CD4-positive, alpha-beta T cell treated with Interleukin-17A for 4 hours (primary cell): ENCODE results near the gene GPR55.
A peak's percentile ranks its signal among the peaks of the same experiment; 100 is the strongest.

ENCODE experiments used
- DNase-seq: peaks from one replicate; pipeline ENCODE4 v3.0.0-alpha.2; 2020; ENCODE audit warnings: mixed read lengths

GPR55 gene

GRCh38 chr2:230933521-230934180, 8.6 kb upstream of the GPR55 start:
- DNase-seq = no peak

- no peak for DNase-seq
Measured at GRCh38 chr2:230932556-230933511, 7.8 kb upstream of the GPR55 start.

DNA sequence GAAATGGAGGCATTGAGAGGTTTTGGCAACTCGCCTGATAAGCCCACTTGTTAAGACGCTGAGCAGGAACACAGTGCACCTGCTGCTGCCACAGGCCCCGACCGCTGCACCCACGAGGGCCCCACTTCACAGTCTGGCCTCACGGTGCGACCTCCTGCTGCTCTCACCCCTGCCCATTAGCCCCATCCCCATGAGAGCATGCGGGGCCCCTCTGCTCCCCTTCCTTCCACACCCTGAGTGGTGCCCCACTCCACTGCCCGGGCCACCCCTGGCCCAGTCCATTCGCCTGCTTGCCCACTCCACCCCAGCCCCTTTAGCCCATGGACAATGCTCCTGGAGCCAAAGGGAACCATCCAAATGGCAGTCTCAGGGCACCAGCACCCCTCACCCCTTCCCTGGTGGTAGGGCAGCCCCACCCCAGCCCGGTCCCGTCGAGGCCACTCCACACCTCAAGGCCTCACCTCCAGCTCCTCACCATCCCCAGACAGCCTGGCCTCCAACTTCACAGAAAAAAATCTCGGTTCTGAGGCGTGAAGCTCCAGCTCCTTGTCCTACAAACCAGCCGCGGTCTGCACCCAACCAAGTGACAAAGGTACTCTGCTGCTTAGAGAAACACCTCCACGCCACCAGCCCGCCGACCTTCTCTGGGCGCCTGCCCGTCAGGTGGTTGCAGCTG, 6.7 kb upstream of the GPR55 start:
- no peak for DNase-seq

DNA sequence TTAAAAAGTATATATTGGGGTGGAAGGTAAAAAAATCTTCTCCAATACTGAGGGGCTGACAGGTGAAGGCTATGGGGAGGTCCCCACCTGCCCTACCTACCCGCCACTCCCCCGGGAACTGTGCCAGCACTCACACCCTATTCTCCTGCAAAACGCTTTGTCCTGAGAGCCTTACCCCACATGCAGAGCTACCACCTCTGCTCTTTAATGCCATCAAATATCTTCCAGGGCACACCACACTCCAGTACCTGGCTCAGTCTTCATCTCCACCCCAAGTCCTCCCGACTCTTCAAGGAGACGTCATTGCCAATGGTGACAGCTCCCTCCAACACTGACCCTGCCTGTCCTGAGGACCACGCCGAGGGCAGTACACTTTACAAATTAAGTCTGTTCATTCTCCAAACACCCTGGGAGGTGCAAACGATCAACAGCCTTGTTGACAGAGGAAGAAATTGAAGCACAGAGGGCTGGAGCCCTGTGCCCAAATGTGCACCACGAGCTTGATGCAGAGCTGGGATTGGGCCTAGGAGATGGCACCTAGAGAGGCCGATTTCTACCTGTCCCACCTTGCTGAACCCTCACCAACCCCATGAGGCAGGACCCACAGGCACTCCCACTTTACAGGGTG, 6.0 kb upstream of the GPR55 start:
- no peak for DNase-seq

DNA sequence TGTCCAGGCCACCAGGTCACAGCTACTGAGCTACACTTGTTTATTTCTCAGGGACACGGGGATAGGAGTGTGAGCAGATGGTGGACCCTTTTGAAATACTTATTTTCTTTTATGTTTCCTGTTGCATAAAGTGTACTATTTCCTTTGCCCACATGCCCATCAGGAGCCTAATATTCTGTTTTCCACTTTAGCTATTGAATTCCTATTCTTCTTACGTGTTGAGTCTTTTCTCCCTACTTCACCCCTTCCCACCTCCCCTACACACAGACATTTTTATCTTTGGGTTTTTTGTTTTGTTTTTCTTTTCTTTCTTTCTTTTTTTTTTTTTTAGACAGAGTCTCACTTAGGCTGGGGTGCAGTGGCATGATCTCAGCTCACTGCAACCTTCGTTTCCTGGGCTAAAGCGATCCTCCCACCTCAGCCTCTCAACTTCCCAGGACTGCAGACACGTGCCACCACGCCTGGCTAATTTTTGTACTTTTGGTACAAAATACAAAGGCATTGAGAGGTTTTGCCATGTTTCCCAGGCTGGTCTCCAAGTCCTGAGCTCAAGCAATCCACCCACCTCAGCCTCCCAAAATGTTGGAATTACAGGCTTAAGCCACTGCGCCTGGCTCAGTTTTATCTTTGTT, 5.2 kb upstream of the GPR55 start:
- DNase-seq = no peak

DNA sequence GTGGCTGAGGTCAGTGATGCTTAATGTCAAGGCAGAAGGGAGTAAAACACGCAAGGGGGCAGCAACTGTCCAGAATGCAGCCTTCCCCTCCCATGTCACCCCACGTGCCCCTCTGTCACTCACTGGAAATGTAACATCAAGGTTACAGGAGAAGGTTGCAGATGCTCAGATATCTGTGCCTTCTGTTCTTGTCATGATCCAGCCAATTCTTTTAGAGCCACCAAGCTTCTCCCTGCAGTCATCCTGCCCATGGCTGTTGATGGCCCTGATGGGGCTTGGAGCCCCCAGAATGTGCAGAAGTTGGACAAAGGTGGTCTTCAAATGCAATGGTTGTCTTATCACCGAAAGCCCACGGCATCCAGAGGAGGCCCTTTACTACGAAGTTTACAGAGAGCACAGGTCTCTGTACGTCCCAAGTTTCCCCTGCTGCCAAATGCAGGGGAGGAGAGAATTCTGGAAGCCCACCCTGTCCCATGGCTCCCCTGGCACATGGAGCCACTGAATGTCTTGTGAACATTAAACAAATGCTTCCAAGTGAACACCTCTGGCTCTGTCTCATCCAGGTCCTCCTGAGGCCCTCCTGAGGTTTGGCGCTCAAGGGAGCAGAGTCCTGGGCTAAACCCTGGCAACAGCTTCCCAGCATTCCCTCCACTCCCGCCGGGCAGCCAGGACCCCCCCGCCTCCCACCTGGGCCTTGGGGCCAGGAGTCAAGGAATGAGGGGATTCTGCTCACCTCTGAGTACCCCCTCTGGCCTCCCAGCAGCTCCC, 4.5 kb upstream of the GPR55 start:
- no peak for DNase-seq

DNA sequence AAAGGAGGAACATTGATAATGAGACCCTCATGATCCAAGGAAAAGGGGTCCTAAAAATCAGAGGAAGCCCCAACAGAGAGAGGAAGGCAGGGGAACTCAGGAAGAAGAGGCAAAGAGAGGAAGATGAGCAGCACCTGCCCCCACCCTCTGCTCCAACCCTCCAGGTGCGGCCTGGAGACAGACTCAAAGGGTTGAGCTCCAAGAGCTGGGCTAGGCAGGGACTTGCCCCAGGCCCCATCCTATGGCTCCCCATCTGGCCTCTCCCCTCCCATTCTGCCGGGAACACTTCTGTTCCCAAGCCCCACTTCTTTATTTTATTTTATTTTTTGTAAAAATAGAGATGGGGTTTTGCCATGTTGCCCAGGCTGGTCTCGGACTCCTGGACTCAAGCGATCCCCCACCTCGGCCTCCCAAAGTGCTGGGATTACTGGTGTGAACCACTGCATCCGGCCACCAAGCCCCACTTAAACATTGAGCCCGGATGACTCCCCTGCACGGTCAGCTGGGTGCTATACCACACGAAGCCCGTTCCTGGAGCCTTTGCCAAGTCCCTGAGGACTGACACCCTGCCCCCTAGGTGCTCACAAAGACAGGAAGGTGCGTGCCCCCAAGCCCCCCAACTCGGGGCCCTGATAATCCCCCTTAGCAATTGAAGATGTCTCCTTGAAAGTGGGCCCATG, 3.8 kb upstream of the GPR55 start:
- DNase-seq = no peak

DNA sequence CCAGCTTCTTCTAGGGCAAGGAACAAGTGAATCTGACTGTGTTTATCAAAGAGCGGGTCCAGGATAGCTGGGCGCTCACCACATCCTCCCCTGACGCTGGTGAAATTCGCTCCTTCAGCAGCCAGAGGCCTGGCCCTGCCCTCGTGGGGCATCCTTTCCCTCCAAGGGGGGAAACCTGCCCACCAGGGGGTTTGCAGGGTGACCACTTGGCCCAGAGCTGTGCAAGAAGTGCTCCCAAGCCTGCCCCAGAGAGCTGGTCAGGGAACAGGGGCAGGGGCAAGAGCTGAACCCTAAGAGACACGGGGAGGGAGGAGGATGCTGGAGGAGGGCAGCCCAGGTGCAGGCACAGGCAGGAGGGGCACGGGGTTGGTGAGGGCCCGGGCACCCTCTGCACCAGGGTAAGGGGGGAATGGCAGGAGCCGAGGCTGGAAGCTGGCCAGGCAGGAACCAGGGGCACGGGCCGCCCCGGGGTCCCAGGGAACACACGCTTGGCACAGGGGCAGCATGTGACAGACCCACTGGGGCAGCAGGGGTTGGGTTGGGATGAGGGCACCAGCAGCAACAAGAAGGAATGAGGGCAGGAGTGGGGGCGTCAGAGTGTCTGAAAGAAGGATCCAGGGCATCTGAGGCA, 2.8 kb upstream of the GPR55 start:
- DNase-seq = no peak

DNA sequence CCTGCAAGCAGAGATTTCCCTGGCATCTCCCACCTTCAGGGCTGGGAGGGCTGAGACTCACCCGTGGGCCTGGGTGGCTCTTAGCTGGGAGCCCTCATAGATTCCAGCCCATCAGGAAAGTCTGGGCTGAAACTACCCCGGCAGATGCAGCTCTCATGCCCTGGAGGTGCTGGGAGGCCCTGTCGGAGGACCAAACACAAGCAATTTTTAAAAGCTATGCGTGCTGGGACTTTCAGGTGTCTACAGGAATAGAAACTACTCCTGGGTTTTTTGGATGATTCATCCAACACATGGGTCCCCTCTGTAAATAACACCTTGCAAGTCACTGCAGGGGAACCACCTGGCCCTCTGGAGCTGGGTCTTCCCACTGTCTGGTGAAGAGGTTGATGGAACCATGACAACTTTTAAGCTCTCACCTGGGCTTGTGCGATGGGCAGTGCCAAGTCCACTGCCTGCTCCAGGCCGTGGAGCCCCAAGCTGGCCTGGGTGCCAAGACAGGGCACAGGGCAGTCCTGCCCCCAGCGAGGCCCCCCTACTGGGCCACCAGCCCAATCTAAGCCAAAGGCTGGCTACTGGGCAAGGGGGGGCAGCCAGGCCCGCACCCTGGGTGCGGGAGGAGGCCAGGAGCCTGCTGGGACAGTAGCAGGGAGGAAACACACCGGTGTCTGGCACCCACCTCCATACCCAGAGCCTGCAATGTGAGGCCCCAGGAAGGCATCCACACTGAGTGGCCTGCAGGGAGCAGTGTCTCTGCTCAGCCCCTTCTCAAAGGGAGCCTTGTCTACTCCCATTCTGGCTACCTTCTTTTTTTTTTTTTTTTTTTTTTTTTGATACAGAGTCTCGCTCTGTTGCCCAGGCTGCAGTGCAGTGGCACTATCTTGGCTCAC, 1.1 kb upstream of the GPR55 start:
- peak; percentile 40 for DNase-seq

- DNase-seq = peak; percentile 13
Measured at GRCh38 chr2:230925443-230925878, 419 bp upstream of the GPR55 start.

DNA sequence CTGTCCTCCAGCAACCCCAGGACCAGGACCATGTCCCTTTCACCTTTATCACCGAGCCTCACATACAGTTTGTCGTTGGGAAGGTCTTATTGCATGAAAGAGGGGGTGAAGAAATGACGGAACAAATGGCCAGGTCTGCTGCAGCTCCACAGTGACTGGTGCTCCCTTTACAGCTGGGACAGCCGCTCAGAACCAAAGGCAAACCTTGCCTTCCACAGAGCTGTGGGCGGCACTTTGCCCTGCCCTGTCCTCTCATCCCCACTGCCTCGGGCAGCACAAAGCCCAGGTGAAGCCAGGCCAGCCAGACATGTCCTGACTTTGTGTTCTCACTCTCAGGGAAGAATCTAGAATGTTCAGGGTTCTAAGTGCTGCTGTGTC, 961 bp downstream of the GPR55 start:
- no peak for DNase-seq

DNA sequence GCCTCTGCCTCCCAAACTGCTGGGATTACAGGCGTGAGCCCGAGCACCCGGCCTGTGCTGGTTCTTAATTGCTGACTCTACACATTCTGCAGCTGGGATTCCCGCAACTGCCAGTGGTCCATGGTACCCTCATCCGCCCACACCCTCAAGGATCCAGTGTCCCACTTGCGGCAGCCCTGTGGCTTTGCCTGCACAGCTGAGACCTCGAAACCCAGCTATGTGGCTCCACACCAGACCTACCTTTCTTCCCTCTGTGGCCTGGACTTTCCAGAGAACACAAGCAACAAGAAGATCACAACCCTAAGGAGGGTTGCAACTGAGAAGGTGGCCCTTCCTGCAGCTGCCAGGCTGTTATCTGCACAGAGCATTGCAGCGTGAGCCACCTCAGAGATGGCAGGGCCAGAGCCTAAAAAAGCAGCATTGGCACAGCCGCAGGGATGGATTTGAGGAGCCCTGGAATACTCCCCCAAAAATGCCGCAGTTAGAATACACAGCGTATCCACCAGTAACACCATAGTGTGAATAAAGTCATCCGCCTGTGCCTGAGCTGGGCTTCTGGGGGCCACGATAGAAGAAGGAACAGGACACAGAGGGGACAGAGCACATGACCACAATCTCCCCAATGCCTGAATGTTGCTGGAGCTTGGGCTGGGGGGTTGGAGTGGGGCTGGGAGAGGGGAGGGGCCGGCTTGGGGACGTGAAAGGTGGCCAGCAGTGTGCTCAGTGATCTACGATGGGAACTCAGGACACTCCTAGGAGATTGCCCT, 1.9 kb downstream of the GPR55 start:
- DNase-seq = no peak

GRCh38 chr2:230921806-230922595, 3.0 kb downstream of the GPR55 start:
- DNase-seq = peak; percentile 2

GRCh38 chr2:230920167-230920566, 4.9 kb downstream of the GPR55 start:
- DNase-seq = peak; percentile 1

- no peak for DNase-seq
Measured at GRCh38 chr2:230919681-230920080, 5.4 kb downstream of the GPR55 start.

DNA sequence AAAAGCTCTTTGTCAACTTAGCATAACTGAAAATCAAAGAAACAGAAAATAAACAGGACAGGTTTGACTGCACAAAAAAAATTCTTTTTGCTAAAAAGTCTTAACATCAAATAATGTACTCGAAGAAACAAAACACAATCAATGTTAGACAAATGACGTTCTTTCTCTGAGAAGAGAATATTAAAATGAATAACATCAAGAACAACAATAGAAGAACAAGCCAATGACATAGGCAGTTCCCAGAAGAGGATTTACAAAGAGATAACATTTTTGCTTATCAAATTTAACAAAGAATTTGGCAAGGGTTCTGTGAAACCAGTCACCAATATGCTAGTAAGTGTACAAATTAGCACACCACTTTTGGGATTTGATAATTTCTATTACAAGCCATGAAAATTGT, 5.8 kb downstream of the GPR55 start:
- DNase-seq = no peak

DNA sequence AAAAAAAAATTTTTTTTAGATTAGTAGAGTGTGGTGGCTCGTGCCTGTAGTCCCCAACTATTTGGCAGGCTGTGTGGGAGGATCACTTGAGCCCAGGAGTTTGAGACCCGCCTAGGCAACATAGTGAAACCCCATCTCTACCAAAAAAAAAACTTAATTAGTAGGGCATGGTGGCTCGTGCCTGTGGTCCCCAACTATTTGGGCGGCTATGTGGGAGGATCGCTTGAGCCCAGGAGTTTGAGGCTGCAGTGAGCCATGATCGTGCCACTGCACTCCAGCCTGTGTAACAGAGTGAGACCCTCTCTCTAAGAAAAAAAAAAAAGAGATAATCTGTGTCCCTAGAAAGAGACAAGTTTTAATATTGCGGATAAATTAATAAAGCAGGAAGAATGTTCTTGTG, 8.8 kb downstream of the GPR55 start:
- no peak for DNase-seq

DNA sequence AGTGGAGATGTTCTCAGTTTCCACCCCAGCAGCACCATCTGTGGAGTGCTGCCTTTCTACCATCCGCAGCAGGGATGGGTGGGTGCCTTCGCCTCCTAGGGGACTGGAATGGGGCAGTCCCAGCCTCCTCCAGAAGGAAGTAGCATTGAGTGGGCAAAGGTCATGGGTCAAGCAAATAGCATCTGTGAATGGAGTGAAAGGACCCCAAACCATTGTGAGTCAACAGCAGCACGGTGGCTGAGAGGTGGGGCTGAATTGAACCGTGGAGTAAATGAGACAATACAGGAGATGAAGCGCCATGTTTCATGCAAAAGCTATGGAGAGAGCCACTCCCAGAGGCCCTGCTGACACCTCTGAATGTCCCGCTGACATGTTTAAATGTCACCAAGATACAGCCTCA, 9.7 kb downstream of the GPR55 start:
- DNase-seq = no peak
